SK-N-SH (cell line): ENCODE measurements around the gene PHOSPHO2. TPM values are rescaled to one million over a fixed set of nuclear protein-coding genes. Genes with fewer than 3 reads are reported as not detected.

Experiments
- CTCF ChIA-PET: fragments of 300-600, 350-600 bp; formaldehyde crosslinking; extraction: SDS; loops from one replicate; lab custom pipeline; 2021; lab: Yijun Ruan, JAX
- POLR2A ChIA-PET: fragments of 350-600 bp; sonication (Branson Sonifier 250); formaldehyde crosslinking; extraction: SDS; loops from one replicate; lab custom pipeline; 2020; ENCODE audit warnings: antibody characterized with exemption, inconsistent platforms; lab: Yijun Ruan, JAX
- DNase-seq: peaks from one replicate; pipeline ENCODE4 v3.0.0; 2012
- H2AFZ ChIP-seq: fragments of 200-600 bp; sonication (generic); 2 replicates; pipeline ENCODE4 v1.8.1; 2016; ENCODE audit warnings: antibody characterized with exemption, mild to moderate bottlenecking, low read depth
- H3F3A ChIP-seq: fragments of 200-600 bp; sonication (generic); replicated peaks from 2 replicates; pipeline ENCODE3; 2016; ENCODE audit warnings: antibody characterized with exemption, mild to moderate bottlenecking; ENCODE audit not compliant: insufficient read depth
- H3K27ac ChIP-seq, 2 experiments: fragments of 200-500 bp in 1 of 2; fragments of 200-600 bp in 1 of 2; sonication (Bioruptor generic) in 1 of 2; sonication (generic), shearing (Covaris generic) in 1 of 2; 2 replicates each; pipeline versions ENCODE4 v1.5.1 to v1.6.1; 2014 to 2016; ENCODE audit warnings: low read depth in 2 of 2, inconsistent platforms in 1 of 2, low read length in 1 of 2, mild to moderate bottlenecking in 1 of 2, mixed read lengths in 1 of 2
- H3K27me3 ChIP-seq: fragments of 200-600 bp; sonication (generic), shearing (Covaris generic); 2 replicates; pipeline ENCODE4 v1.6.1; 2016; ENCODE audit warnings: mixed run types; ENCODE audit not compliant: insufficient read depth
- H3K36me3 ChIP-seq, 2 experiments: fragments of 200-500 bp in 1 of 2; fragments of 200-600 bp in 1 of 2; sonication (Bioruptor generic) in 1 of 2; sonication (generic) in 1 of 2; replicated peaks in 1 of 2; 2 replicates each; pipeline versions ENCODE3 to v1.5.1; 2014 to 2016; ENCODE audit warnings: low read length in 1 of 2, mild to moderate bottlenecking in 1 of 2; ENCODE audit not compliant: insufficient read depth in 2 of 2, control insufficient read depth in 1 of 2
- H3K4me1 ChIP-seq, 2 experiments: fragments of 200-500 bp in 1 of 2; fragments of 200-600 bp in 1 of 2; sonication (Bioruptor generic) in 1 of 2; sonication (generic), shearing (Covaris generic) in 1 of 2; 2 replicates each; pipeline versions ENCODE4 v1.5.1 to v1.6.1; 2014 to 2016; ENCODE audit warnings: low read depth in 1 of 2, low read length in 1 of 2, mixed run types in 1 of 2; ENCODE audit not compliant: insufficient read depth in 2 of 2, control insufficient read depth in 1 of 2
- H3K4me2 ChIP-seq: fragments of 200-600 bp; sonication (generic), shearing (Covaris generic); 2 replicates; pipeline ENCODE4 v1.6.1; 2017; ENCODE audit warnings: mixed run types
- H3K4me3 ChIP-seq, 2 experiments: fragments of 200-500 bp in 1 of 2; fragments of 200-600 bp in 1 of 2; sonication (Bioruptor generic) in 1 of 2; sonication (generic), shearing (Covaris generic) in 1 of 2; 2 replicates each; pipeline versions ENCODE4 v1.5.1 to v1.8.1; 2014 to 2016; ENCODE audit warnings: low read depth in 2 of 2, inconsistent platforms in 1 of 2, low read length in 1 of 2, mild to moderate bottlenecking in 1 of 2, mixed read lengths in 1 of 2, moderate library complexity in 1 of 2
- H3K79me2 ChIP-seq: fragments of 200-600 bp; sonication (generic); 2 replicates; pipeline ENCODE4 v1.8.1; 2017; ENCODE audit warnings: mild to moderate bottlenecking; ENCODE audit not compliant: insufficient read depth
- H3K9ac ChIP-seq: fragments of 200-600 bp; sonication (generic); 2 replicates; pipeline ENCODE4 v1.6.1; 2017; ENCODE audit warnings: mixed run types
- H3K9me2 ChIP-seq: fragments of 200-600 bp; sonication (generic); 2 replicates; pipeline ENCODE4 v1.6.1; 2017; ENCODE audit warnings: mixed run types
- H3K9me3 ChIP-seq: fragments of 200-600 bp; sonication (generic); 2 replicates; pipeline ENCODE4 v1.6.1; 2017; ENCODE audit warnings: mixed run types, mild to moderate bottlenecking, moderate library complexity
- H4K20me1 ChIP-seq: fragments of 200-600 bp; sonication (generic); 2 replicates; pipeline ENCODE4 v1.6.1; 2017; ENCODE audit warnings: mild to moderate bottlenecking, mixed run types; ENCODE audit not compliant: insufficient read depth
- ELF1 ChIP-seq: IDR thresholded peaks from 2 replicates; pipeline ENCODE4 v1.4.0; 2012
- GABPA ChIP-seq: IDR thresholded peaks from 2 replicates; pipeline ENCODE4 v1.4.0; 2012; ENCODE audit warnings: low read depth, mild to moderate bottlenecking
- GATA2 ChIP-seq: sonication (generic); formaldehyde crosslinking; IDR thresholded peaks from 2 replicates; pipeline ENCODE4 v1.5.0; 2020; ENCODE audit warnings: mild to moderate bottlenecking, missing genetic modification reagents
- POLR2AphosphoS5 ChIP-seq: IDR thresholded peaks from 2 replicates; pipeline ENCODE4 v1.6.1; 2012; ENCODE audit warnings: low read depth, low read length
- RCOR1 ChIP-seq: fragments of 150-350 bp; IDR thresholded peaks from 2 replicates; pipeline ENCODE4 v1.6.1; 2017; ENCODE audit warnings: antibody characterized with exemption, low read length
- TAF1 ChIP-seq: IDR thresholded peaks from 2 replicates; pipeline ENCODE4 v1.6.1; 2012; ENCODE audit warnings: low read depth, mild to moderate bottlenecking, low read length, moderate library complexity, borderline replicate concordance
- TEAD4 ChIP-seq: IDR thresholded peaks from 2 replicates; pipeline ENCODE4 v1.4.0; 2012; ENCODE audit warnings: mild to moderate bottlenecking, borderline replicate concordance; ENCODE audit not compliant: insufficient read depth
- WGBS: methylation state at CpG from one replicate; pipeline ENCODE4 v1.1.6; 2017; ENCODE audit warnings: low lambda C conversion rate; 5-methylcytosine and 5-hydroxymethylcytosine counted together
- polyA plus RNA-seq, 3 experiments: library from polyadenylated mRNA; depleted of rRNA; stranded (reverse); fragments of >200 nt; gene quantifications; 2 replicates each; pipeline ENCODE4 v1.2.3, GENCODE V29; 2012
- small RNA-seq, 7 experiments: library from RNA; depleted of rRNA; stranded (forward); fragments of <200 nt; gene quantifications; one replicate each; pipeline ENCODE3, GENCODE V24; 2012
- TF ChIP-seq, protein P1 (sequence below): IDR thresholded peaks from 2 replicates; pipeline ENCODE4 v1.4.0; 2012; ENCODE audit warnings: low read depth, borderline replicate concordance

PHOSPHO2 gene
- polyA plus RNA-seq, 1 of the 3 experiments (the other 2 are of a cell fraction): 1.1 TPM

DNA sequence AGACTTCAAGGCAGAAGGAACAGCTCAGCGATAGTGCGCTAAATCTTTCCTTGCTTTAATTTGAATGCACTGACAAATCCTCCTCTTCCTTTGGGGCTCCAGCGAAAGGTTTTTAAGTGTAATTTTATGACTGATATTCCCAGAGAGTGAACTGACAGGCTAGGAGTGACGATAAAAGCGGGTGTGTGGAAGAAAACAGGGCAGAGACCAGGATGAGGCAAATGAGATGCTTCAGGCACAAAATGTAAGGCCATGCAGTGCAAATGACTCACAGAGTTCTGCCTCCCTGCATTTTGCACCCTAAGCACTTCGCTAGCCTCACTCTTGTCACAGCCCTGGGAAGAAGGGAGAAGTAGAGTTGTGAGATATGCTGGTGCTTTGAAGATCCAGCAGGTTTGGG is 54.0 kb downstream of the PHOSPHO2 start:
- no peak overlapping the region for H3K27ac ChIP-seq
- H3K4me3 ChIP-seq: no peak overlapping the region
- peaks cover 0 to 3% of the 10 kb centered on the region in 2 experiments for H3K36me3 ChIP-seq
- H3K9me3 ChIP-seq: no peaks in the 10 kb centered on the region
- CTCF ChIA-PET: no interaction called here
- H3K79me2 ChIP-seq: no peaks in the 10 kb centered on the region
- POLR2A ChIA-PET: no interaction called here
- no peak overlapping the region for H3K9ac ChIP-seq
- H3K9me2 ChIP-seq: no peaks in the 10 kb centered on the region
- H3K27me3 ChIP-seq: no peaks in the 10 kb centered on the region
- WGBS: 84% methylated on average over 6 of the region's 6 CpGs
- no peak for DNase-seq
- H3K4me1 ChIP-seq: peaks cover 0 to 2% of the 10 kb centered on the region in 2 experiments; a peak in 1 of 4 replicates
- no peaks in the 10 kb centered on the region for H3F3A ChIP-seq
- no peak overlapping the region for H3K4me2 ChIP-seq
- TF ChIP-seq ELF1 (no peak), TEAD4 (no peak), GABPA (no peak), POLR2AphosphoS5 (no peak), RCOR1 (no peak), TAF1 (no peak), GATA2 (CRISPR knock-in tag) (no peak)
- TF ChIP-seq, protein P1, sequence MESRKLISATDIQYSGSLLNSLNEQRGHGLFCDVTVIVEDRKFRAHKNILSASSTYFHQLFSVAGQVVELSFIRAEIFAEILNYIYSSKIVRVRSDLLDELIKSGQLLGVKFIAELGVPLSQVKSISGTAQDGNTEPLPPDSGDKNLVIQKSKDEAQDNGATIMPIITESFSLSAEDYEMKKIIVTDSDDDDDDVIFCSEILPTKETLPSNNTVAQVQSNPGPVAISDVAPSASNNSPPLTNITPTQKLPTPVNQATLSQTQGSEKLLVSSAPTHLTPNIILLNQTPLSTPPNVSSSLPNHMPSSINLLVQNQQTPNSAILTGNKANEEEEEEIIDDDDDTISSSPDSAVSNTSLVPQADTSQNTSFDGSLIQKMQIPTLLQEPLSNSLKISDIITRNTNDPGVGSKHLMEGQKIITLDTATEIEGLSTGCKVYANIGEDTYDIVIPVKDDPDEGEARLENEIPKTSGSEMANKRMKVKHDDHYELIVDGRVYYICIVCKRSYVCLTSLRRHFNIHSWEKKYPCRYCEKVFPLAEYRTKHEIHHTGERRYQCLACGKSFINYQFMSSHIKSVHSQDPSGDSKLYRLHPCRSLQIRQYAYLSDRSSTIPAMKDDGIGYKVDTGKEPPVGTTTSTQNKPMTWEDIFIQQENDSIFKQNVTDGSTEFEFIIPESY: no peak
- no peak overlapping the region for H2AFZ ChIP-seq
- no peaks in the 10 kb centered on the region for H4K20me1 ChIP-seq

Small RNAs within 50 kb of the gene (small RNA-seq; reads per million reads assigned to genes)
- gene RF00432: 0 to 1.0 (median 0) reads per million in 7 experiments

Other genes with a start within 250 kb of the PHOSPHO2 start
- gene BBS5, start 215.0 kb upstream of the PHOSPHO2 start, polyA plus RNA-seq (2012; rRNA removed): 3.8 TPM in 2 replicates
- 0.26 and 0.42 TPM in 2 replicates for gene KLHL41, start 184.8 kb upstream of the PHOSPHO2 start, polyA plus RNA-seq (2012; rRNA removed)
- 8.7 and 14.9 TPM in 2 replicates for gene FASTKD1, start 120.6 kb upstream of the PHOSPHO2 start, polyA plus RNA-seq (2012; rRNA removed)
- gene PPIG, start 110.1 kb upstream of the PHOSPHO2 start, polyA plus RNA-seq (2012; rRNA removed): 8.3 and 10.3 TPM in 2 replicates
- 0.03 TPM in 1 of 2 replicates, not detected in the other for gene CFAP210, start 64 bp upstream of the PHOSPHO2 start, polyA plus RNA-seq (2012; rRNA removed)
- 5.2 and 6.1 TPM in 2 replicates for gene KLHL23, start 39.4 kb downstream of the PHOSPHO2 start, polyA plus RNA-seq (2012; rRNA removed)
- gene SSB, start 104.4 kb downstream of the PHOSPHO2 start, polyA plus RNA-seq (2012; rRNA removed): 60.8 and 80.3 TPM in 2 replicates
- 40.7 and 51.3 TPM in 2 replicates for gene METTL5, start 130.4 kb downstream of the PHOSPHO2 start, polyA plus RNA-seq (2012; rRNA removed)
- 5.2 and 6.7 TPM in 2 replicates for gene UBR3, start 133.0 kb downstream of the PHOSPHO2 start, polyA plus RNA-seq (2012; rRNA removed)